LNCaP clone FGC (cell line): ENCODE results near the gene SVBP.
A peak's percentile ranks its signal among the peaks of the same experiment; 100 is the strongest.

Source experiments
- DNase-seq: peaks from one replicate; pipeline ENCODE4 v3.0.0-alpha.2; 2011; ENCODE audit warnings: low read depth
- H3K4me3 ChIP-seq: 2 replicates; pipeline ENCODE4 v1.5.1; 2011; ENCODE audit warnings: mild to moderate bottlenecking, low read depth, low read length, control low read depth
- CTCF ChIP-seq: IDR thresholded peaks from 2 replicates; pipeline ENCODE4 v1.5.1; 2012; ENCODE audit warnings: mild to moderate bottlenecking; ENCODE audit not compliant: control insufficient read depth, insufficient read depth; ENCODE audit errors: extremely low read depth

Gene SVBP

GRCh38 chr1:42786097-42786496, 31.1 kb downstream of the SVBP start:
- TF ChIP-seq CTCF: no peak
- no peak overlapping the region for H3K4me3 ChIP-seq
- no peak for DNase-seq

GRCh38 chr1:42784946-42785693, 32.1 kb downstream of the SVBP start, which contains the start of gene TMEM269:
TSS of gene TMEM269 (plus strand) at chr1:42784991. CDS start at chr1:42789894, 4,903 bp downstream.
- TF ChIP-seq CTCF: no peak
- DNase-seq: no peak
- H3K4me3 ChIP-seq: no peak within 1 kb of the TSS

GRCh38 chr1:42784547-42784945, 32.7 kb downstream of the SVBP start:
- TF ChIP-seq CTCF: no peak
- DNase-seq: no peak

GRCh38 chr1:42783092-42783491, 34.1 kb downstream of the SVBP start:
- no peak overlapping the region for H3K4me3 ChIP-seq
- no peak for DNase-seq
- no peak for TF ChIP-seq CTCF

More at GRCh38 chr1:42784547-42784945, 32.7 kb downstream of the SVBP start:
- no peak overlapping the region for H3K4me3 ChIP-seq

- no peak overlapping the region for H3K4me3 ChIP-seq
- no peak for TF ChIP-seq CTCF
- DNase-seq: no peak
Measured at GRCh38 chr1:42780176-42780575, 37.0 kb downstream of the SVBP start.

GRCh38 chr1:42779725-42780124, 37.5 kb downstream of the SVBP start:
- no peak for DNase-seq
- no peak for TF ChIP-seq CTCF
- H3K4me3 ChIP-seq: no peak overlapping the region

GRCh38 chr1:42777852-42778251, 39.3 kb downstream of the SVBP start:
- H3K4me3 ChIP-seq: no peak overlapping the region
- DNase-seq: no peak
- TF ChIP-seq CTCF: peak; percentile 72
